ENCODE measurements around the gene VPS13D.

- TF ChIP-seq YY1 (IDR thresholded peaks at IDR 0.05; ENCODE audit: insufficient read depth, insufficient read length) (no peak), SUZ12 (IDR thresholded peaks at IDR 0.05; ENCODE audit: extremely low read depth, insufficient read depth, insufficient read length) (no peak)
These were observed 311.7 kb downstream of the VPS13D start for GRCh38 chr1:12541274-12542137.

All from NT2/D1 (cell line).